ENCODE results near the gene SPACA6.

Gene SPACA6

DNA sequence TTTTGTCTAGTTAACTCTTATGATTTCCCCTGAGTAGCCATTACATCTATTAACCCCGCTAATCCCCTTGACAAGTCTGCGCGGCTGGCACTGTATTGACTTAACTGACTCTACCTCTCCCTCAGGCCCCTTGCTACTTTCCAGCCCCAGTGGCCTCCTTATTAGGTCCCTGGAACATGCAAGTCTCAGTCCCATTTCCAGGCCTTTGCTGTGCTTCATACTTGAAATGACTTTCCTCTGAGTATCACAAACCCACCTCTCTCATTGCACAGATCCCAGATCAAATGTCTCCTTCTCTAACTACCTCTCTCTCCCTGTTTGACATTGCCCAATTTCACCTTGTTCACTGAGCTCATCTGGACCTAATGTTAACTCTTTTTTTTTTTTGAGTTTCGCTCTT is 13.2 kb downstream of the SPACA6 start:
- peak; percentile 45 for DNase-seq (ENCODE audit: low spot score)

GRCh38 chr19:51706885-51707284 is 13.8 kb downstream of the SPACA6 start:
- no peak for DNase-seq (ENCODE audit: low spot score)

DNA sequence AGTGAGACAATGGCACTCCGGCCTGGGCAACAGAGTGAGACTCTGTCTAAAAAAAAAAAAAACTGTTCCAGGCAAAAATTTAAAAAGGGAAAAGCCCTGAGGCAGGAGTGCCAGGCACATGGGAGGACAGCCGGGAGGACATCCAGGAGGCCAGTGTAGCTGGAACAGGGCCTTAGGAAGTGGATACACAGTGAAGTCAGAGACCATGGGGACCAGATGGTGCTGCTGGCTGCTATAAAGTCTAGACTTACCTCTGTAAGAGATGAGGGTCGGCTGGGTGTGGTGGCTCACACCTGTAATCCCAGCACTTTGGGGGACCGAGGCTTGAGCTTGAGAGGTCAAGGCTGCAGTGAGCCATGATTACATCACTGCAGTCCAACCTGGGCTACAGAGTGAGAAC is 15.7 kb downstream of the SPACA6 start:
- peak; percentile 41 for DNase-seq (ENCODE audit: low spot score)

DNA sequence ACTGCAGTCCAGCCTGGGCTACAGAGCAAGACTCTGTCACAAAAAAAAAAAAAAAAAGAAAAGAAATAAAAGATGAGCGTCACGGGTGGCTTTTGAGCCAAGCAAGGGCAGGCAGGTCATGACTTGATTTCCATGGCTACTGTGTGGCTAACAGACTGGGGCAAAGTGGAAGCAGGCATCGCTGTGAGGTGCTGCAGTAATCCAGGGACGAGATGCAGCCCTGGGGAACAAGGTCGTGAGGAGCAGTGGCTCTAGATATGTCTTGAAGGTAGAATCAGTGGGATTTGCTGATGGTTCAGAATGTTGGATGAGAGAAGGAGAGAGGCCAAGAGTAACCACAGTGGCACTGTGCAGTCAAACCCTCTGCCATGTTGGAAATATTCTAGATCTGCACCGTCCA is 16.4 kb downstream of the SPACA6 start:
- no peak for DNase-seq (ENCODE audit: low spot score)

DNA sequence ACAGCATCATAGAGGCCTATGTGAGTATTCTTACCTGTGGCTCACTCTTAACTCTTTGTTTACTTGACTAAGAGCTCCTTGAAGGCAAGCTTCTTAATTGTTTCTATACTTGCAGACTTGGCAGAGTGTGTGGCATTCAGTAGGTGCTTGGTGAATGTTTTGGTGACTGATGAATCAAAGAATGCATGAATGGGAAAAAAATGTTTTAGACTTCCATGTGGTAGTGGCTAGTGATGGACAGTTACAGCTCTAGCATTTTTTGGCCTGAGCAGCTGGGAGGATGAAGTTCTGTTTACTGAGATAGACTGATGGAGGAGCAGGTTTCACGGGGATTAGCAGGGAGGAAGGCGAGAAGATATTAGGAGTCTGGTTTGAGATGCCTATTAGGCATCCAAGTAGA is 17.0 kb downstream of the SPACA6 start:
- no peak for DNase-seq (ENCODE audit: low spot score)

DNA sequence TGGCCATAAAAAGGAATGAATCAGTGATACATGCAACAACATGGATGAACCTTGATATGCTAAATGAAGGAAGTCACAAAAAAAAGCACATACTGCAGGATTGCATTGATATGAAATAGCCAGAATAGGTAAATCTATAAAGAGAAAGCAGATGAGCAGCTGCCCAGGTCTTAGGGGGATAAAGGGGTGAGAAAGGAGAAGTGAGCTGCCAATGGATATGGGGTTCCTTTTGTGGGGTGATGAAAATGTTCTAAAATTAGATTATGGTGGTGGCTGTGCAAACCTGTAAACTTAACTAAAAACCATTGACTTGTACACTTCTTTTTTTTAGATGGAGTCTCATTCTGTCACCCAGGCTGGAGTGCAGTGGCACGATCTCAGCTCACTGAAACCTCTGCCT is 18.6 kb downstream of the SPACA6 start:
- DNase-seq (ENCODE audit: low spot score), result no peak

- DNase-seq (ENCODE audit: low spot score), result no peak
Measured at GRCh38 chr19:51712461-51713081, 19.4 kb downstream of the SPACA6 start.

- no peak for DNase-seq (ENCODE audit: low spot score)
Measured at GRCh38 chr19:51713319-51714285, 20.5 kb downstream of the SPACA6 start.

- no peak for DNase-seq (ENCODE audit: low spot score)
Measured at GRCh38 chr19:51714848-51715247, 21.7 kb downstream of the SPACA6 start.

GRCh38 chr19:51715850-51716249 is 22.7 kb downstream of the SPACA6 start:
- DNase-seq (ENCODE audit: low spot score), result no peak

GRCh38 chr19:51716925-51717324 is 23.8 kb downstream of the SPACA6 start:
- peak; percentile 37 for DNase-seq (ENCODE audit: low spot score)

- peak; percentile 55 for DNase-seq (ENCODE audit: low spot score)
Measured at GRCh38 chr19:51719251-51719988, 26.3 kb downstream of the SPACA6 start.

DNA sequence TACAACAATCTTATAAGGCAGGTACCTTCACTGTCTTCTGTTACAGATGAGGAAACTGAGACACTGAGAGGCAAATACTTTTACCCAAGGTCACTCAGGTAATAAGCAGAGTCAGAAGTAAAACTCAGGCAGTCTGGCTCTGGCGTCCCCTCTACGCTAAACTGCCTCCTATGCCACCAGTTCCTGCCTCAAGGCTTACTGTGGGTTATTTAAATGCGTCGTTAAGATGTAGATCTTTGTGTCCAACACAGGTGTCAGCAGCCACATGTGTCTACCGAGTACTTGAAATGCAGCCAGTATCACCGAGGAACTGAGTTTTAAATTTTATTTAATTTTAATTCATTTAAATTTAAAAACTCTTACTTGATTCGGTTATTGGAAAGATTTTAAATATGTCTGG is 28.8 kb downstream of the SPACA6 start:
- DNase-seq (ENCODE audit: low spot score), result no peak

GRCh38 chr19:51722492-51722891 is 29.4 kb downstream of the SPACA6 start:
- DNase-seq (ENCODE audit: low spot score), result no peak

DNA sequence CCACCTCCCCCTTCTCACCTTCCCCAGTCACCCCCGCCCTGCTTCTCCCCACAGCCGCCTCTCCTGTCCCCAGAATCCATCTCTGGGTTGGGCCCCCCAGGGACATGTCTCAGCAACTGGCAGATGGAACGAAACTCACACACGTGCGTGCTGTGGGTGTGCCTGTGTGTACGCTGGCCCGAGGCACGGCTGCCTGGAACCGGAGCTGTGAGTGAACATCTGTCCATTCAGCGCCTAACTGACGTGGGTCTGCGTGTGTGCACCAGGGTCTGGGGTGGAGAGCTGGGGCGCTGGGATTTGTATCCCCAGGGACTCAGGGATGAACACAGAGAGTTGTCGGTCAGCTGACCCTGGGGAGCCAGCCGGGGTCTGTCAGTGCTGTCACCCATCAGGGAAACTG is 31.4 kb downstream of the SPACA6 start:
- DNase-seq (ENCODE audit: low spot score), result no peak

- DNase-seq (ENCODE audit: low spot score), result no peak
Measured at GRCh38 chr19:51726049-51726448, 32.9 kb downstream of the SPACA6 start.

DNA sequence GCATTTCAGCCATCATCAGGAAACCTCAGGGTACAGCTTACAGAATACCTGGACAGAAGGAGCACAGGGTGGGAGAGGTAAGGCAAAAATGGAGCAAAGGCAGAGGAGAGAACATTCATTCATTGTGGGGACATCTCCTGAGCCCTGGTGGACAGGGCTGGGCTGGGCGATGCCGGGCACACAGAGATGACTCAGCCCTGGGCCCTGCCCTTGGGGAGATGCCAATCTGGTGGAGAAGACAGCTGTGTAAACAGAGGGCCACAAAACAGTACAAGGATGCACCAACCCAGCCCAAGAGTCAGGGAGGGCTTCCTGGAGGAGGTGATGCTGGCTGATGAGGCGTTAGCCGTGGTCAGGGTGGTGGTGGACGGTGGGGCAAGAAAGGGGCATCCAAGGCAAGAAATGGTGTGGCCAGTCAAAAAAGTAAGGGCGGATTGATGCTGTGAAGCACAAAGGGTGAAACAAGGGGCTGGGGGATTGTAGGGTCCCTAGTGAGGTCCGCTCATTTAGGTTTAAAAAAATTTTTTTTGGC is 34.3 kb downstream of the SPACA6 start:
- DNase-seq (ENCODE audit: low spot score), result no peak

DNA sequence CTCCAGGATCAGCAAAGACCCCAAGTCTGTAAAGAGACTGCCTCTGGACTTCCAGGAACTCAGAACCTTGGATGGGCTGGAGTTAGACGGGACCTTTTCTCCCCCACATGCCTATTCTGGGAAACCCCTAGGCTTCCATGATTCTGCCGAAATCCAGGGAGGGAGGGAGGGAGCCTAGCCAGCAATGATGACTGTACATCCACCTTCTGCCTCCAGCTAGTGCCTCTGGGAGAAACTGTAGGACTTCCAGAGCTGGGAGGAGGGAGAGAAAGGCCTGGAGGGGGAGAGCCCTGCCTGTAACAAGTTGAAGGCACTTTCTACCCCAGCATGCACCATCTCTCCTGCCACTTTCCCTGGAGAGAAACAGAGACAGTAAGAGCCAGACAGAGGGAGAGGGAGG is 36.7 kb downstream of the SPACA6 start:
- no peak for DNase-seq (ENCODE audit: low spot score)

GRCh38 chr19:51733742-51734522 is 40.8 kb downstream of the SPACA6 start:
- DNase-seq (ENCODE audit: low spot score), result no peak

DNA sequence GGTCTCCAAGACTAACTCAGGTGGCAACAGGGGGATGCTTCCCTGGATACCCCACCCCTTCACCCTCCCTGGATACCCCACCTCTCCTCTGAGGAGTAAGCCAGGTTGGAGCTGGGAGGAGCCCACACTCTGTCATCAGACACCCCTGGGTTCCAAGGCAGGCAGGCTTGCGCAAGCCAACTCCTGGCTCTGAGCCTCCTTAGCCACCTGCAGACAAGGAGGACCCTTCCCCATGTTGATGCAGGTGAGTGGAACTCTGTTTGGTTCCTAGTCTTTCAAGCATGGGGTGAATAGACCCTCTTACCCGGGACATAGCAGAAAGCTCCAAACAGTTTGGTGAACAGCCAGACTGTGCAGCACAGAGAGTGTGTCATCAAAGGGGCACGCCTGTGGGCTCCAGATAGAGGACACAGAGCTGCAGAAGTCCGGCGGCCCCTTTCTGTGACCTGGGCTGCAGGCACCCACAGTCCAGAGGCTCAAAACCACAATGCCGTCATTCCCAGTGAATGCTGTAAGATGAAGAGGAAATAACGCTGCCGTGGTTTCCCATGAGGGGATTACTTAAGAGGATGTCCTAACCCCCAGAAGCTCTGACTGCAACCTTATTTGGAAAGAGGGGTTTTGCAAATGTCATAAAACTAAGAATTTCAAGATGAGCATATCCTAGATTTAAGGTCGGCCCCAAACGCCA is 42.8 kb downstream of the SPACA6 start:
- no peak for DNase-seq (ENCODE audit: low spot score)

DNA sequence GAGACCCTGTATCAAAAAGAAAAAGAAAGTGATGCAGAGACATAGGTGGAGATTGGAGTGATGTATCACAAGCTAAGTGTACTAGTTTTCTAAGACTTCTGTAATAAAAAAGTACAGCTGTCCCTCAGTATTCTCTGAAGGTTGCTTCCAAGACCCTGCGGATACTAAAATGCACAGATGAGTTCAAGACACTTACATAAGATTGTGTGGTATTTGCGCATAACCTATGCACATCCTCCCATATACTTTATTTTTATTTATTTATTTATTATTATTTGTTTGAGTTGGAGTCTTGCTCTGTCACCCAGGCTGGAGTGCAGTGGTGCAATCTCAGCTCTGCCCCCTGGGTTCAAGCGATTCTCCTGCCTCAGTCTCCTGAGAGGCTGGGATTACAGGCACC is 44.3 kb downstream of the SPACA6 start:
- DNase-seq (ENCODE audit: low spot score), result no peak

All from left forelimb (tissue), 1 donor.